GM21381 (cell line): ENCODE measurements around the gene BIRC5.

ENCODE experiments used
- ATAC-seq: cut with Tn5 transposase; IDR thresholded peaks from one replicate; pipeline ENCODE4 v1.9.1; 2021; ENCODE audit warnings: mild to moderate bottlenecking, moderate library complexity; ENCODE audit not compliant: unreplicated experiment

Gene BIRC5

DNA sequence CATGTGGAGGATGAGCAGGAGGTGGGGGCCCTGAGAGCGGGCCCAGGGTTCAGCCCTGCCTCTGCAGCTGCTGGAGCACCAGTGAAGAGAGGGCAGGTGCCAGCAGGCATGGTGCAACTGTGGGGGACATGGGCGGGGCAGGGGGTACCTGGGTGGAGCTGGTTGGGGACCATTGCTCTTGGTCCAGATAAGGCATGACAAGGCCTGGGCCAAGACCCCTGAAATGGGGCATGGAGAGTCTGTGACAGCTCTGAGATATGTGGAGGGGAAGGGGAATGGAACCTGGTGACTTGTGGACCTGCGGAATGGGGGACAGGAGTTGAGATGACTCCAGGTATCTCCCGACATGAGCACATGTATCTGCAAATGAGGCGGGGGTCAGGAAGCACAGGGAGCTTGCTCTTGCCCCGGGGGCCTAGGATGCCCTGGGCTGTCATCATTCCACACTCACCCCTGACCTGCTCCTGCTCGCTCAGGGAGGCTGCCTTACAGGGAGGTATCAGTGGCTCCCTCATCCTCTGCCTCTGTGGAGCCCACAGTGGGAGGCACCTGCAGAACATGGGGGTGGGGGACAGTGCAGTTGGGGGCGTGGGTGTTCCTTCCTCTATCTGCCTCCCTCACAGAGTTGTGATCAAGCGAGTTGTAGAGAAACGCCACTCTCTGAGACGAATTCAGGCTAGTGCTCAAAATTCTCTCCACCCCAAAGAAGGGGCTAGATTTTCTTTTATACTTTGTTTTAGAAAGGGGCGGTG, 57.5 kb downstream of the BIRC5 start:
- ATAC-seq: no peak

DNA sequence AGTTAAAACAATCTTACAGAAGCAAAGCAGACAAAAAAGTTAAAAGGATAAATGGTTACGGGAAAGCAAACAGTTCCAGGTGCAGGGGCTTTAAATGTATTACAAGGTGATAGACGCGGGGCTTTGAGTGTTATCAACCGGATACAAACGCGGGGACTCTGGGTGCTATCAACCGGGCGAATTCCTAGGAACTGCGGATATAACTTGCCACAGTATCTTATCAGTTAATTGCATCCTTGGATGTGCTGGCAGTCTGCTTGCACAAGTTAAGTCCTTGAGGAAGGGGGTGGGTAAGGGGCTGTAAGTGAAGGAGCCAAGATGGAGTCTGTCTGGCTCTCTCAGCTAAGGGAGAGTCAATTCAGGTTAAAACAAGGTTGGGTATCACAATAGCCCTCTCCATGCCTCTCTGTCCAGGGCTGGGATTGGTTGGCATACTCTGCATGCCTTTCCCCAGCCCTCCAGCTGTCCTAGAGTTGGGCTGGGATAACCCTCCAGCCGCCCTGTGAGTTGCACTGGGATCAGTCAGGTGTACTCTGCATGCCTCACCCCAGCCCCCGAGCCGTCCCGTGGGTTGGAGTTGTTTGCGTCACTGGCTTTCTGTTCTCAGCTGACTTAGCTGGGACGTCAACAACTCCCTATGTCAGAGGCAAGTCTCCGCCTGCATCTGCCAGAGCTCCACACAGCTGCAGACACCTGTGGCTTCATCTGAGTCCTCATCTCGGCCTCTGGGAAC, 58.3 kb downstream of the BIRC5 start:
- no peak for ATAC-seq

DNA sequence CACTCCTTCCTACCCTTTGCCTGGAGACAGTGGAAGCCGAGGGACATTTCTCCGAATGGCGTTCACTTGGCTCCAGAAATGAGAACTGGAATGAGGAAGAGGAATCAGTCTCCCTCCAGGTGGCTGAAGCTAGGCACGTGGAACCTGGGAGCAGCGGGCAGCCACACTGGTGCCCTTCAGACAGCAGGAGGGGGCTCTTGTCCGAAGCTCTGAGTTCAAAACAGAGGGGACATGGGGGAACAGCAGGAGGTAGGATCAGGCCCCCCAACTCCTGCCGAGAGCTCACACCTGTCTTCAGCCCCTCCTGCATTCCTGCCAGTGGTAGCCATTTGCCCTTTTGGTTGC, 58.8 kb downstream of the BIRC5 start:
- no peak for ATAC-seq

DNA sequence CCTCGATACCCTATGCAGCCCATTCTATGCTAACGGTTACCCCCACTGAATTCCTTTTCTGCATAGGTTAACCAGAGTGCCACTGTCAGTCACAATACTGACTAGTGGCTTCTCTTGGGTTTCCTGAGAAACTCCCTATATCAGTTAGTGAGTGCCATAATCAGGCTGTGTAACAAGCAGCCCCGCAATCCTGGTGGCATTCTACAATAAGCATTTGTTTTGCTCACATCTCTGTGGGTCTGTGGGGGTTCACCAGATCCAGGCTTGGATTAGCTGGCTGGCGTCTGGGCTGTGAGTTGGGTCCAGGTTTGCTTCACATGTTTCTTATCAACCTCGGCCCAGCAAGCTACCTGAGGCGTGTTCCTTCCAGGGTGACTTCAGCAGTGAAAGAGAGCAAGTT, 59.8 kb downstream of the BIRC5 start:
- ATAC-seq: no peak
